PC-3 (cell line): ENCODE data around the gene HLTF.

Experiments used
- CTCF ChIP-seq: fragments of 300-600 bp; sonication (generic); conservative IDR thresholded peaks from 2 replicates; pipeline ENCODE4 v1.5.1; 2017; ENCODE audit warnings: antibody characterized with exemption, low read depth, mild to moderate bottlenecking, low read length
- EZH2 ChIP-seq: fragments of 300-600 bp; sonication (generic); IDR thresholded peaks from one replicate; pipeline ENCODE4 v1.6.1; 2017; ENCODE audit warnings: antibody characterized with exemption, mild to moderate bottlenecking, low read length; ENCODE audit not compliant: unreplicated experiment

GRCh38 chr3:148998297-148998696 lies 88.0 kb downstream of the HLTF start:
- TF ChIP-seq EZH2, result no peak
- no peak for TF ChIP-seq CTCF
